Kidney epithelial cell (primary cell): ENCODE results near the gene PBXIP1. TPM values are rescaled to one million over a fixed set of nuclear protein-coding genes. Genes with fewer than 3 reads are reported as not detected.
A peak's percentile ranks its signal among the peaks of the same experiment; 100 is the strongest.

Experiments used
- DNase-seq: peaks from one replicate; pipeline ENCODE4 v3.0.0-alpha.2; 2010; ENCODE audit warnings: low read depth
- H3K27me3 ChIP-seq: 2 replicates; pipeline ENCODE4 v1.6.0; 2011; ENCODE audit warnings: low read length; ENCODE audit not compliant: control insufficient read depth, insufficient read depth
- H3K36me3 ChIP-seq: 2 replicates; pipeline ENCODE4 v1.5.1; 2011; ENCODE audit warnings: low read length; ENCODE audit not compliant: control insufficient read depth, insufficient read depth
- H3K4me3 ChIP-seq: 2 replicates; pipeline ENCODE4 v1.5.1; 2011; ENCODE audit warnings: low read depth, mild to moderate bottlenecking, control low read depth, low read length
- CTCF ChIP-seq: IDR thresholded peaks from 2 replicates; pipeline ENCODE4 v1.5.1; 2011; ENCODE audit warnings: mild to moderate bottlenecking, moderate library complexity, low read length, control low read depth, inconsistent platforms; ENCODE audit not compliant: insufficient read depth, poor library complexity, severe bottlenecking
- total RNA-seq: library from RNA; depleted of rRNA; stranded (reverse); fragments of >200 nt; gene quantifications from 2 replicates; pipeline ENCODE4 v1.2.3, GENCODE V29; 2015

Gene PBXIP1
- total RNA-seq, 1 donor from 2014 or later, result 102 TPM

GRCh38 chr1:155000411-155000725 lies 44.5 kb upstream of the PBXIP1 start:
- H3K36me3 ChIP-seq, result no peaks in the 10 kb centered on the region
- peak overlapping the region; percentile 94 for H3K4me3 ChIP-seq
- DNase-seq, result no peak
- no peaks in the 10 kb centered on the region for H3K27me3 ChIP-seq
- no peak for TF ChIP-seq CTCF

GRCh38 chr1:154999571-155000410 lies 43.9 kb upstream of the PBXIP1 start:
- no peak for TF ChIP-seq CTCF
- no peak for DNase-seq
- peak overlapping the region; percentile 94 for H3K4me3 ChIP-seq
- no peaks in the 10 kb centered on the region for H3K36me3 ChIP-seq
- no peaks in the 10 kb centered on the region for H3K27me3 ChIP-seq

GRCh38 chr1:154998818-154999570 lies 43.1 kb upstream of the PBXIP1 start:
- peak; percentile 93 for TF ChIP-seq CTCF
- no peaks in the 10 kb centered on the region for H3K36me3 ChIP-seq
- peak overlapping the region; percentile 1 for H3K4me3 ChIP-seq
- no peak for DNase-seq
- H3K27me3 ChIP-seq, result no peaks in the 10 kb centered on the region

GRCh38 chr1:154998201-154998780 lies 42.4 kb upstream of the PBXIP1 start:
- Histone ChIP-seq H3K27me3 (no peaks in the 10 kb centered on the region), H3K36me3 (no peaks in the 10 kb centered on the region), H3K4me3 (no peak overlapping the region)
- no peak for DNase-seq
- peak; percentile 5 for TF ChIP-seq CTCF

GRCh38 chr1:154996966-154997701 lies 41.2 kb upstream of the PBXIP1 start:
- Histone ChIP-seq H3K4me3 (no peak overlapping the region), H3K36me3 (no peaks in the 10 kb centered on the region), H3K27me3 (no peaks in the 10 kb centered on the region)
- DNase-seq, result no peak
- TF ChIP-seq CTCF, result no peak
